DND-41 (cell line): Measurements from ENCODE around the gene SETBP1.

Experiments used
- ATAC-seq: fragments of 200-7000 bp; cut with Tn5 transposase; 3 replicates; pipeline ENCODE4 v1.9.1; 2021; ENCODE audit warnings: low read depth; ENCODE audit not compliant: insufficient read depth
- DNase-seq: peaks from one replicate; pipeline ENCODE4 v3.0.0-alpha.2; 2020
- H2AFZ ChIP-seq: 2 replicates; pipeline ENCODE4 v1.6.0; 2012; ENCODE audit warnings: low read depth, low read length
- H3K27ac ChIP-seq: 2 replicates; pipeline ENCODE4 v1.5.1; 2012; ENCODE audit warnings: low read length, inconsistent platforms
- H3K27me3 ChIP-seq: fragments of 200-600 bp; sonication (generic); 2 replicates; pipeline ENCODE4 v1.6.0; 2012; ENCODE audit warnings: low read length, mild to moderate bottlenecking, inconsistent platforms; ENCODE audit not compliant: insufficient read depth, poor library complexity
- H3K36me3 ChIP-seq: 2 replicates; pipeline ENCODE4 v1.5.1; 2012; ENCODE audit warnings: low read length, inconsistent platforms; ENCODE audit not compliant: insufficient read depth
- H3K4me1 ChIP-seq: 2 replicates; pipeline ENCODE4 v1.5.1; 2012; ENCODE audit warnings: mild to moderate bottlenecking, low read length; ENCODE audit not compliant: insufficient read depth
- H3K4me2 ChIP-seq: 2 replicates; pipeline ENCODE4 v1.6.0; 2012; ENCODE audit warnings: mild to moderate bottlenecking, moderate library complexity, low read length, inconsistent platforms; ENCODE audit not compliant: insufficient read depth
- H3K4me3 ChIP-seq, 2 experiments: fragments of 200-600 bp in 1 of 2; shearing (Covaris generic) in 1 of 2; 2 replicates each; pipeline ENCODE4 v1.5.1; 2012 to 2016; ENCODE audit warnings: inconsistent platforms in 2 of 2, low read length in 2 of 2, mild to moderate bottlenecking in 2 of 2, low read depth in 1 of 2, moderate library complexity in 1 of 2
- H3K79me2 ChIP-seq: 2 replicates; pipeline ENCODE4 v1.6.0; 2012; ENCODE audit warnings: low read length, inconsistent platforms; ENCODE audit not compliant: insufficient read depth
- H3K9ac ChIP-seq: 2 replicates; pipeline ENCODE4 v1.6.0; 2012; ENCODE audit warnings: low read depth, mild to moderate bottlenecking, inconsistent platforms, low read length, moderate library complexity
- H3K9me3 ChIP-seq: 2 replicates; pipeline ENCODE4 v1.5.1; 2012; ENCODE audit warnings: low read length, moderate library complexity, mild to moderate bottlenecking, inconsistent platforms; ENCODE audit not compliant: insufficient read depth, severe bottlenecking
- H4K20me1 ChIP-seq: 2 replicates; pipeline ENCODE4 v1.6.0; 2012; ENCODE audit warnings: low read length; ENCODE audit not compliant: insufficient read depth
- EZH2 ChIP-seq: IDR thresholded peaks from 3 replicates; pipeline ENCODE4 v1.6.1; 2012; ENCODE audit warnings: borderline replicate concordance, low read depth, mild to moderate bottlenecking, moderate library complexity, low read length, inconsistent platforms; ENCODE audit not compliant: severe bottlenecking
- TF ChIP-seq, protein P1 (sequence below): IDR thresholded peaks from 2 replicates; pipeline ENCODE4 v1.5.1; 2012; ENCODE audit warnings: borderline replicate concordance, low read length, moderate library complexity, mild to moderate bottlenecking; ENCODE audit not compliant: poor library complexity, severe bottlenecking; ENCODE audit errors: extremely low read depth

SETBP1 gene

DNA sequence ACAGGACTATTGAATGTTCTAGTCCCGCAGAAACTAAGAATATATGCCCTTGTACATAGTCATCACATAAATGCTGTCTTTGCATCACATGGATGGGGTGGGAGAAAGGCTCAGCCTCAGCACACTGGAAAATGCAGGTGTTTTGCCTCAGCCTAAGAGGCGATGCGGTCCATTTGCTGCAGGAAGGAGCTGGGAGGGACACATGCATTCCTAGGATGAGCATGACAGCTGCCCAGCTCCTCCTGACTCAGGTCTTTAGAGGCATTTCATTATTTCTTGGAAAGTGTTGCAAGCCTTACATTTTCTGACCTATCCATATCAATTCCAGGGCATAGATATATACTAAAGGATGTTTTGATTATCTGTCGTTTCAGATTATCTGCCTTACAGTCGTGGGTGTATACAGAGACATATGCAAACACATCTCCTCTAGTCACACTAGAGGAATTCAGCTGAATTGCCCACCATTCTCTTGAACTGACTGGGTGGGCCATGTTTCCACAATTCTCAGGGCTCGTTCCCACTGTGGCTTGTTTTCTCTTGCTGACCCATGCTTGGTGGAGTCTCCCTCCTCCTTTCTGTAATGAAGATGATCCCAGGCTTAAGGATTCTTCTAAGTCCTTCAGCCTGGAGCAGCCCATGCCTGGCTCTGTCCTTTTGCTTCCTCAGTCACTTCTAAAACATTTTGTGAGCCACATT, 156.9 kb downstream of the SETBP1 start:
- DNase-seq = no peak
- Histone ChIP-seq H2AFZ (no peak overlapping the region), H3K9me3 (no peaks in the 10 kb centered on the region), H3K9ac (no peak overlapping the region), H3K79me2 (no peaks in the 10 kb centered on the region), H3K27ac (no peak overlapping the region), H3K27me3 (no peaks in the 10 kb centered on the region), H3K36me3 (no peaks in the 10 kb centered on the region), H3K4me2 (no peak overlapping the region), H4K20me1 (no peaks in the 10 kb centered on the region), H3K4me1 (peaks cover 21% of the 10 kb centered on the region), H3K4me3 (no peak overlapping the region)
- TF ChIP-seq, protein P1, sequence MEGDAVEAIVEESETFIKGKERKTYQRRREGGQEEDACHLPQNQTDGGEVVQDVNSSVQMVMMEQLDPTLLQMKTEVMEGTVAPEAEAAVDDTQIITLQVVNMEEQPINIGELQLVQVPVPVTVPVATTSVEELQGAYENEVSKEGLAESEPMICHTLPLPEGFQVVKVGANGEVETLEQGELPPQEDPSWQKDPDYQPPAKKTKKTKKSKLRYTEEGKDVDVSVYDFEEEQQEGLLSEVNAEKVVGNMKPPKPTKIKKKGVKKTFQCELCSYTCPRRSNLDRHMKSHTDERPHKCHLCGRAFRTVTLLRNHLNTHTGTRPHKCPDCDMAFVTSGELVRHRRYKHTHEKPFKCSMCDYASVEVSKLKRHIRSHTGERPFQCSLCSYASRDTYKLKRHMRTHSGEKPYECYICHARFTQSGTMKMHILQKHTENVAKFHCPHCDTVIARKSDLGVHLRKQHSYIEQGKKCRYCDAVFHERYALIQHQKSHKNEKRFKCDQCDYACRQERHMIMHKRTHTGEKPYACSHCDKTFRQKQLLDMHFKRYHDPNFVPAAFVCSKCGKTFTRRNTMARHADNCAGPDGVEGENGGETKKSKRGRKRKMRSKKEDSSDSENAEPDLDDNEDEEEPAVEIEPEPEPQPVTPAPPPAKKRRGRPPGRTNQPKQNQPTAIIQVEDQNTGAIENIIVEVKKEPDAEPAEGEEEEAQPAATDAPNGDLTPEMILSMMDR = no peak
- no peak for TF ChIP-seq EZH2
- ATAC-seq = no peak

DNA sequence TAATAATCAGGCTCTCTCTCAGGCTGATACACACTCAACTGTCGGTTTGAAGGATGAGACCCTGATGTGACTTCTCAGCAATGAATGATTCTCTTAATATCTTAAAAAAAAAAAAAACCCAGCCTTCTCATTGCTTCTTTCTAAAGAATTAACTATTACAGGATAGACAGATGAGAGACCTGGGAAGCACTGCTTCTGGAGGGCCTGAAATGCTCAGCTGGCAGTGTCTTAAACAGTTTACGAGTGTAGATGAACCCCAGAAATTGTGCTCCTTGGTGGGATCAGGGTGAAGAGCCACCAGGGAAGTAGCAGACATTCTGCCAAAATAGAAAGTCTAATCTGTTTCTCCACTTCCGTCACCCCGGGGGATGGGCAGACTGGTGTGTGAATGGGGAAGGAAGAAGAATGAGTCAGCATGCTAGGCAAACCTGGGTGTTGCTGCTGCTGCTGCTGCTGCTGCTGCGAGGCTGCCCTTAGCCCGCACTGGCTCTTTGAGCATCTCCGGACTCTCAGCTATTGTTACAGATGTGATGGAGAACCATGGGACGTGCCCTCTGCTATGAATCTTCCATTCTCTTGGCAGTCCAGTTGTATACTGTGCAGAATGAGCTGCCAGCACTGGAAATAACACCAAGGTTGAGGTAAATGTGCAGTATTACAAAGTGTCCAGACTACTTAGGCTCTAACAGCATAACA, 158.4 kb downstream of the SETBP1 start:
- Histone ChIP-seq H3K4me3 (peak overlapping the region in 1 of 2 experiments; percentile 41; a peak in 2 of 4 replicates), H3K4me2 (peak overlapping the region; percentile 62), H2AFZ (peak overlapping the region; percentile 84), H4K20me1 (no peaks in the 10 kb centered on the region), H3K4me1 (peaks cover 21% of the 10 kb centered on the region), H3K9ac (peak overlapping the region; percentile 45), H3K9me3 (no peaks in the 10 kb centered on the region), H3K79me2 (no peaks in the 10 kb centered on the region), H3K36me3 (no peaks in the 10 kb centered on the region), H3K27ac (peak overlapping the region; percentile 84), H3K27me3 (no peaks in the 10 kb centered on the region)
- peak; percentile 96 for ATAC-seq
- no peak for TF ChIP-seq EZH2
- TF ChIP-seq, protein P1 = no peak
- peak; percentile 89 for DNase-seq

DNA sequence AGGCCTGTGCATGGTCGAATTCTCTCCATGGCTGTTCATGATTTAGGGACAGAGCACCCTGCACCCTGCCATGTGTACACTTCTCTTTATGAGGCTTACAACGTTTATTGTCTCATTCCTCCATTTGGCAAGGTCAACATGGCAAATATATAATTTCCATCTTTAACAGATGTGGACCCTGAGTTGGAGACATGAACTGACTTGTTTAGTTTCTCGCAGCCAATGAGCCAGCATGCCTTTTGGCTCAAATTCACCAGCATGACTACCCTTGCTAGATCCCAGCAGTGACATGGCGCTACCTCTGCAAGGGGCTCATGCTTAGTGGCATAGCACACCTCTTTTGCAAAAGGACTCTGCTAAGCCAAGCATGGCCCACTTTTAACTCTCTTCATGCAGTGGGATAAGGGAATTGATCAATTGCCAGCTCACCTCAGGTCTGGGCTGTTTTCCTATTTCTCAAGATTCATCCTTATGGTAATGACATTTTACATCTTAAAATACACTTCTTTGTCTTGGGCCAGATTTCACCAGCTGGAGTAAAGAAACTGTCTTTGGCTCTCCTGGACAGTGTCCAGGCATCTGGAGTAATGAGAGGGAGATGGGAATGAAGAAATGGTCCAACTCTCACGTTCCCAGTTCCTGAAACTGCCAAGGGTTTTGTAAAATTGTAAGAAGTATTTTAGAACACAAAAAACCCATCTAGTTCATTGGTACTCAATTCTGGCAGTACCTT, 159.5 kb downstream of the SETBP1 start:
- Histone ChIP-seq H3K4me3 (no peak overlapping the region), H3K9ac (no peak overlapping the region), H3K4me1 (peaks cover 21% of the 10 kb centered on the region), H3K9me3 (no peaks in the 10 kb centered on the region), H2AFZ (no peak overlapping the region), H3K79me2 (no peaks in the 10 kb centered on the region), H3K36me3 (no peaks in the 10 kb centered on the region), H3K27me3 (no peaks in the 10 kb centered on the region), H3K4me2 (no peak overlapping the region), H3K27ac (peak overlapping the region; percentile 16; the same call in 1 of the 2 replicates), H4K20me1 (no peaks in the 10 kb centered on the region)
- TF ChIP-seq, protein P1 = no peak
- no peak for TF ChIP-seq EZH2
- DNase-seq (no peak), ATAC-seq (no peak)
